H1 (cell line): ENCODE results near the gene SPAG17. TPM values are rescaled to one million over a fixed set of nuclear protein-coding genes. Genes with fewer than 3 reads are reported as not detected.

ENCODE experiments used
- CTCF ChIA-PET: fragments of 300-600 bp; sonication (Branson Sonifier 250); formaldehyde crosslinking; loops from one replicate; lab custom pipeline; 2021; ENCODE audit not compliant: partially characterized antibody; lab: Charles Lee
- POLR2A ChIA-PET: fragments of 300-600 bp; sonication (Branson Sonifier 250); formaldehyde crosslinking; loops from one replicate; lab custom pipeline; 2021; ENCODE audit warnings: inconsistent platforms; ENCODE audit not compliant: partially characterized antibody; lab: Charles Lee
- DNase-seq, 2 experiments: peaks; one replicate each; pipeline versions ENCODE4 v3.0.0 to v3.0.0-alpha.2; 2010 to 2022; ENCODE audit warnings: low spot score in 2 of 2, low read depth in 1 of 2, mixed read lengths in 1 of 2
- FAIRE-seq: peaks from 2 replicates; lab custom pipeline; 2011; peaks lifted over from hg19 to GRCh38; lab: Jason Lieb, UNC
- H2AFZ ChIP-seq: 2 replicates; pipeline ENCODE4 v1.8.1; 2012; ENCODE audit warnings: low read length, inconsistent platforms
- H2AK5ac ChIP-seq: 2 replicates; pipeline ENCODE4 v1.6.1; 2013; ENCODE audit warnings: low read depth, low read length
- H2BK120ac ChIP-seq: replicated peaks from 2 replicates; pipeline ENCODE3; 2013; ENCODE audit warnings: low read depth, low read length, inconsistent platforms
- H2BK12ac ChIP-seq: 2 replicates; pipeline ENCODE4 v1.6.1; 2013; ENCODE audit warnings: low read depth, low read length
- H2BK15ac ChIP-seq: 2 replicates; pipeline ENCODE4 v1.6.1; 2013; ENCODE audit warnings: low read length
- H2BK20ac ChIP-seq: 2 replicates; pipeline ENCODE4 v1.6.1; 2013; ENCODE audit warnings: low read length
- H2BK5ac ChIP-seq: 2 replicates; pipeline ENCODE4 v1.6.1; 2013; ENCODE audit warnings: low read depth, low read length
- H3K14ac ChIP-seq: 2 replicates; pipeline ENCODE4 v1.6.1; 2013; ENCODE audit warnings: inconsistent platforms; ENCODE audit not compliant: insufficient read length
- H3K18ac ChIP-seq: 2 replicates; pipeline ENCODE4 v1.6.1; 2013; ENCODE audit warnings: low read length; ENCODE audit errors: extremely low read depth
- H3K23ac ChIP-seq: 2 replicates; pipeline ENCODE4 v1.6.1; 2013; ENCODE audit warnings: inconsistent platforms; ENCODE audit not compliant: insufficient read length
- H3K23me2 ChIP-seq: 2 replicates; pipeline ENCODE4 v1.6.1; 2013; ENCODE audit warnings: low read depth, low read length
- H3K27ac ChIP-seq: 2 replicates; pipeline ENCODE4 v1.6.1; 2011; ENCODE audit warnings: low read depth, low read length, inconsistent platforms
- H3K27me3 ChIP-seq, 4 experiments: replicated peaks in 1 of 4; 1 replicate in 1 of 4; 2 replicates in 3 of 4; pipeline versions ENCODE4 v1.6.1 to v1.8.1; 2011 to 2013; ENCODE audit warnings: low read length in 3 of 4, mild to moderate bottlenecking in 3 of 4, inconsistent platforms in 2 of 4, mixed read lengths in 2 of 4, moderate library complexity in 1 of 4; ENCODE audit not compliant: control insufficient read depth in 3 of 4, insufficient read depth in 3 of 4; ENCODE audit errors: extremely low read depth in 1 of 4
- H3K36me3 ChIP-seq, 4 experiments: 2 replicates each; pipeline versions ENCODE4 v1.6.1 to v1.8.1; 2011 to 2013; ENCODE audit warnings: mild to moderate bottlenecking in 4 of 4, low read length in 3 of 4, moderate library complexity in 2 of 4, control low read depth in 1 of 4, inconsistent platforms in 1 of 4; ENCODE audit not compliant: insufficient read depth in 4 of 4, control insufficient read depth in 2 of 4
- H3K4ac ChIP-seq: replicated peaks from 2 replicates; pipeline ENCODE3; 2013; ENCODE audit warnings: low read length, low read depth, mixed read lengths, inconsistent platforms; ENCODE audit not compliant: insufficient read length
- H3K4me1 ChIP-seq, 4 experiments: replicated peaks in 1 of 4; 1 replicate in 1 of 4; 2 replicates in 3 of 4; pipeline versions ENCODE4 v1.6.1 to v1.8.1; 2011 to 2013; ENCODE audit warnings: low read length in 3 of 4, inconsistent platforms in 2 of 4, mixed read lengths in 1 of 4; ENCODE audit not compliant: insufficient read depth in 4 of 4, control insufficient read depth in 3 of 4
- H3K4me2 ChIP-seq, 2 experiments: 2 replicates each; pipeline versions ENCODE4 v1.6.1 to v1.8.1; 2011 to 2013; ENCODE audit warnings: low read depth in 2 of 2, low read length in 2 of 2, control low read depth in 1 of 2, inconsistent platforms in 1 of 2, mild to moderate bottlenecking in 1 of 2; ENCODE audit not compliant: insufficient read depth in 1 of 2
- H3K4me3 ChIP-seq, 4 experiments: fragments of 200-600, 300-600 bp in 1 of 4; sonication (generic), shearing (Covaris generic), sonication (Bioruptor Twin) in 1 of 4; 2 replicates each; pipeline versions ENCODE4 v1.5.1 to v1.8.1; 2011 to 2016; ENCODE audit warnings: low read length in 4 of 4, low read depth in 3 of 4, control low read depth in 2 of 4, inconsistent platforms in 2 of 4, mild to moderate bottlenecking in 2 of 4, mixed read lengths in 1 of 4, moderate library complexity in 1 of 4; ENCODE audit not compliant: insufficient read depth in 2 of 4; ENCODE audit errors: extremely low read depth in 1 of 4
- H3K56ac ChIP-seq: replicated peaks from 2 replicates; pipeline ENCODE3; 2013; ENCODE audit warnings: low read depth, mild to moderate bottlenecking, mixed read lengths, low read length, inconsistent platforms; ENCODE audit not compliant: insufficient read length
- H3K79me1 ChIP-seq: 2 replicates; pipeline ENCODE4 v1.6.1; 2013; ENCODE audit warnings: low read depth, low read length, control low read depth
- H3K79me2 ChIP-seq, 2 experiments: 2 replicates each; pipeline versions ENCODE4 v1.6.1 to v1.8.1; 2012 to 2013; ENCODE audit warnings: low read length in 2 of 2, mild to moderate bottlenecking in 2 of 2, inconsistent platforms in 1 of 2; ENCODE audit not compliant: insufficient read depth in 2 of 2, control insufficient read depth in 1 of 2
- H3K9ac ChIP-seq, 4 experiments: replicated peaks in 1 of 4; 1 replicate in 1 of 4; 2 replicates in 3 of 4; pipeline versions ENCODE4 v1.6.1 to v1.8.1; 2011 to 2013; ENCODE audit warnings: low read depth in 3 of 4, low read length in 3 of 4, control low read depth in 2 of 4, mild to moderate bottlenecking in 2 of 4, moderate library complexity in 2 of 4, inconsistent platforms in 1 of 4; ENCODE audit errors: extremely low read depth in 1 of 4
- H3K9me3 ChIP-seq, 2 experiments: 2 replicates each; pipeline versions ENCODE4 v1.6.1 to v1.8.1; 2012 to 2013; ENCODE audit warnings: mild to moderate bottlenecking in 2 of 2, moderate library complexity in 2 of 2, control low read depth in 1 of 2, inconsistent platforms in 1 of 2, low read depth in 1 of 2, low read length in 1 of 2, mixed read lengths in 1 of 2; ENCODE audit not compliant: insufficient read depth in 2 of 2
- H4K20me1 ChIP-seq, 2 experiments: replicated peaks in 1 of 2; 2 replicates each; pipeline versions ENCODE3 to v1.8.1; 2011 to 2013; ENCODE audit warnings: inconsistent platforms in 2 of 2, low read length in 2 of 2, mild to moderate bottlenecking in 1 of 2; ENCODE audit not compliant: insufficient read depth in 2 of 2, control insufficient read depth in 1 of 2
- H4K5ac ChIP-seq: 2 replicates; pipeline ENCODE4 v1.6.1; 2013; ENCODE audit warnings: low read length, low read depth, mixed read lengths, inconsistent platforms; ENCODE audit not compliant: insufficient read length
- H4K8ac ChIP-seq: 2 replicates; pipeline ENCODE4 v1.8.0; 2013; ENCODE audit warnings: mild to moderate bottlenecking, moderate library complexity, low read length, inconsistent platforms; ENCODE audit not compliant: insufficient read depth; ENCODE audit errors: extremely low read depth
- H4K91ac ChIP-seq: replicated peaks from 2 replicates; pipeline ENCODE3; 2013; ENCODE audit warnings: low read length, mixed read lengths, inconsistent platforms; ENCODE audit not compliant: insufficient read length
- ATF3 ChIP-seq: IDR thresholded peaks from 2 replicates; pipeline ENCODE4 v1.6.1; 2011; ENCODE audit warnings: low read depth, mild to moderate bottlenecking, low read length; ENCODE audit not compliant: insufficient read depth
- BCL11A ChIP-seq, 2 experiments: IDR thresholded peaks; one replicate each; pipeline ENCODE4 v1.6.1; 2011; ENCODE audit warnings: low read depth in 2 of 2, low read length in 2 of 2, mild to moderate bottlenecking in 2 of 2
- BRCA1 ChIP-seq: IDR thresholded peaks from 2 replicates; pipeline ENCODE4 v1.6.1; 2012; ENCODE audit warnings: low read depth, low read length, improper control_type of control experiment
- CHD2 ChIP-seq: IDR thresholded peaks from 2 replicates; pipeline ENCODE4 v1.6.1; 2012; ENCODE audit warnings: low read length, improper control_type of control experiment
- CTBP2 ChIP-seq: IDR thresholded peaks from 2 replicates; pipeline ENCODE4 v1.7.0; 2011; ENCODE audit warnings: borderline replicate concordance, mild to moderate bottlenecking, moderate library complexity, mixed read lengths, low read length; ENCODE audit not compliant: insufficient read depth, insufficient read length
- GABPA ChIP-seq: IDR thresholded peaks from 2 replicates; pipeline ENCODE4 v1.6.1; 2011; ENCODE audit warnings: mild to moderate bottlenecking, low read length, moderate library complexity, borderline replicate concordance; ENCODE audit not compliant: insufficient read depth
- GTF2F1 ChIP-seq: IDR thresholded peaks from 2 replicates; pipeline ENCODE4 v1.6.1; 2012; ENCODE audit warnings: low read depth, low read length, improper control_type of control experiment, borderline replicate concordance
- JUND ChIP-seq: IDR thresholded peaks from 2 replicates; pipeline ENCODE4 v1.6.1; 2011; ENCODE audit warnings: mild to moderate bottlenecking, improper control_type of control experiment, low read length
- RAD21 ChIP-seq, 2 experiments: IDR thresholded peaks in 1 of 2; conservative IDR thresholded peaks in 1 of 2; 2 replicates each; pipeline ENCODE4 v1.6.1; 2011; ENCODE audit warnings: low read depth in 2 of 2, low read length in 2 of 2, improper control_type of control experiment in 1 of 2, inconsistent platforms in 1 of 2, mild to moderate bottlenecking in 1 of 2, moderate library complexity in 1 of 2
- SRF ChIP-seq: IDR thresholded peaks from 2 replicates; pipeline ENCODE4 v1.6.1; 2011; ENCODE audit warnings: mild to moderate bottlenecking, low read depth, low read length, moderate library complexity
- TAF7 ChIP-seq: optimal IDR thresholded peaks from 2 replicates; pipeline ENCODE3; 2011; ENCODE audit warnings: low read depth, mild to moderate bottlenecking, inconsistent platforms, low read length, moderate library complexity, borderline replicate concordance
- TEAD4 ChIP-seq: IDR thresholded peaks from 2 replicates; pipeline ENCODE4 v1.6.1; 2012; ENCODE audit warnings: low read depth, low read length, inconsistent platforms, mixed read lengths
- YY1 ChIP-seq: IDR thresholded peaks from 2 replicates; pipeline ENCODE4 v1.6.1; 2011; ENCODE audit warnings: low read depth, mild to moderate bottlenecking, low read length
- ZNF274 ChIP-seq: IDR thresholded peaks from 2 replicates; pipeline ENCODE4 v1.7.0; 2012; ENCODE audit warnings: low read length, borderline replicate concordance; ENCODE audit errors: extremely low read depth
- WGBS, 2 experiments: shearing (Covaris generic) in 1 of 2; methylation state at CpG; one replicate each; pipeline versions ENCODE4 v1.1.6 to v1.1.7; 2013 to 2015; ENCODE audit warnings: low lambda C conversion rate in 2 of 2, mixed read lengths in 2 of 2, inconsistent platforms in 1 of 2, low coverage in 1 of 2, missing lambda C conversion rate in 1 of 2; ENCODE audit not compliant: insufficient replicate concordance in 2 of 2, insufficient coverage in 1 of 2, insufficient read length in 1 of 2; ENCODE audit errors: extremely low coverage in 1 of 2, missing lambda C conversion rate in 1 of 2; 5-methylcytosine and 5-hydroxymethylcytosine counted together
- polyA plus RNA-seq, 7 experiments: library from polyadenylated mRNA; depleted of rRNA in 3 of 7; stranded (reverse) in 5 of 7; unstranded in 2 of 7; fragments of >200 nt in 5 of 7; fragments of 200-250 nt in 2 of 7; gene quantifications; 1 replicate in 5 of 7; 2 replicates in 1 of 7; 4 replicates in 1 of 7; pipeline versions ENCODE4 v1.2.1 to v1.2.3, GENCODE V29; 2011 to 2013; ENCODE audit warnings: missing spikeins in 2 of 7, mixed read lengths in 2 of 7
- total RNA-seq: library from RNA; stranded (reverse); fragmentation: NEBNext Ultra II Directional; extraction: Animal tissue kit (Norgen Biotek cat#: 25700); gene quantifications from 2 replicates; pipeline ENCODE4 v1.2.1, GENCODE V29; 2021

The SPAG17 gene
- total and polyA plus RNA-seq, 2 of the 8 experiments (the other 6 are each of a cell fraction or from before 2014, with no cell fraction given), result 0.56 to 0.62 TPM

- Histone ChIP-seq H3K4me1 (peaks cover 0 to 3% (median 0%) of the 10 kb centered on the region in 4 experiments; a peak in 4 of 7 replicates), H4K20me1 (no peaks in the 10 kb centered on the region), H3K23ac (no peak overlapping the region), H3K18ac (no peak overlapping the region), H2BK120ac (no peak overlapping the region), H2BK12ac (no peak overlapping the region), H3K79me2 (no peaks in the 10 kb centered on the region), H3K4ac (no peak overlapping the region), H3K27me3 (no peaks in the 10 kb centered on the region), H3K9ac (no peak overlapping the region), H3K27ac (no peak overlapping the region), H3K4me2 (no peak overlapping the region), H2AK5ac (no peak overlapping the region), H3K23me2 (peaks cover 2% of the 10 kb centered on the region; the same call in 1 of the 2 replicates), H3K14ac (no peak overlapping the region), H2BK15ac (no peak overlapping the region), H3K9me3 (no peaks in the 10 kb centered on the region), H4K5ac (no peak overlapping the region), H2BK5ac (no peak overlapping the region), H4K8ac (no peak overlapping the region), H2BK20ac (no peak overlapping the region), H3K4me3 (no peak overlapping the region), H3K36me3 (no peaks in the 10 kb centered on the region), H3K79me1 (no peaks in the 10 kb centered on the region), H2AFZ (no peak overlapping the region), H4K91ac (no peak overlapping the region), H3K56ac (no peak overlapping the region)
- DNase-seq (no peak), FAIRE-seq (no peak)
- ChIA-PET POLR2A (no interaction called here), CTCF (interaction anchor here (1.2 kb wide), 1 partner anchor 44 kb away, joined by 3 read pairs; no protein-coding TSS in a partner anchor)
- WGBS, 2 experiments, result 88% methylated on average over 1 of the region's 1 CpG; no CpG with 5 or more reads in 1 of the 2 experiments
- no peak for TF ChIP-seq TEAD4
- no peak for TF ChIP-seq CHD2
- no peak for TF ChIP-seq RAD21 (IDR thresholded peaks at IDR 0.05 in 1 of 2, conservative IDR thresholded peaks at IDR 0.05 in 1 of 2; ENCODE audit: low read depth in 2 of 2, low read length in 2 of 2)
- no peak for TF ChIP-seq SRF
- no peak for TF ChIP-seq CTBP2
- TF ChIP-seq YY1, result no peak
- no peak for TF ChIP-seq GTF2F1
- no peak for TF ChIP-seq GABPA
- TF ChIP-seq BCL11A (IDR thresholded peaks at IDR 0.05; ENCODE audit: low read depth in 2 of 2, low read length in 2 of 2), result no peak
- no peak for TF ChIP-seq TAF7
- no peak for TF ChIP-seq ZNF274
- TF ChIP-seq ATF3, result no peak
- no peak for TF ChIP-seq BRCA1
- TF ChIP-seq JUND, result no peak
Measured at GRCh38 chr1:118188411-118188810, 3.4 kb upstream of the SPAG17 start.
